Muscle layer of duodenum (tissue), 2 donors: ENCODE data around the gene BAIAP2.

ENCODE experiments used
- H3K27ac ChIP-seq: one replicate; pipeline ENCODE4 v1.7.0; 2013; ENCODE audit warnings: mild to moderate bottlenecking, low read length
- H3K27me3 ChIP-seq: one replicate; pipeline ENCODE4 v1.7.0; 2013; ENCODE audit warnings: low read depth, mild to moderate bottlenecking, control low read depth, low read length
- H3K36me3 ChIP-seq, 2 donors: one replicate each; pipeline ENCODE4 v1.7.0; 2013; ENCODE audit warnings: low read length in 2 of 2, control low read depth in 1 of 2, mild to moderate bottlenecking in 1 of 2; ENCODE audit not compliant: insufficient read depth in 2 of 2, control insufficient read depth in 1 of 2
- H3K4me1 ChIP-seq, 2 donors: one replicate each; pipeline ENCODE4 v1.7.0; 2013; ENCODE audit warnings: low read length in 2 of 2, mild to moderate bottlenecking in 2 of 2, control low read depth in 1 of 2, moderate library complexity in 1 of 2; ENCODE audit not compliant: insufficient read depth in 2 of 2, control insufficient read depth in 1 of 2
- H3K4me3 ChIP-seq, 2 donors: one replicate each; pipeline ENCODE4 v1.7.0; 2013; ENCODE audit warnings: low read length in 2 of 2, low read depth in 1 of 2, mild to moderate bottlenecking in 1 of 2
- H3K9me3 ChIP-seq, 2 donors: one replicate each; pipeline ENCODE4 v1.7.0; 2013; ENCODE audit warnings: low read length in 2 of 2, control low read depth in 1 of 2, mild to moderate bottlenecking in 1 of 2; ENCODE audit not compliant: control insufficient read depth in 1 of 2
- donor health status: healthy.

BAIAP2 gene

DNA sequence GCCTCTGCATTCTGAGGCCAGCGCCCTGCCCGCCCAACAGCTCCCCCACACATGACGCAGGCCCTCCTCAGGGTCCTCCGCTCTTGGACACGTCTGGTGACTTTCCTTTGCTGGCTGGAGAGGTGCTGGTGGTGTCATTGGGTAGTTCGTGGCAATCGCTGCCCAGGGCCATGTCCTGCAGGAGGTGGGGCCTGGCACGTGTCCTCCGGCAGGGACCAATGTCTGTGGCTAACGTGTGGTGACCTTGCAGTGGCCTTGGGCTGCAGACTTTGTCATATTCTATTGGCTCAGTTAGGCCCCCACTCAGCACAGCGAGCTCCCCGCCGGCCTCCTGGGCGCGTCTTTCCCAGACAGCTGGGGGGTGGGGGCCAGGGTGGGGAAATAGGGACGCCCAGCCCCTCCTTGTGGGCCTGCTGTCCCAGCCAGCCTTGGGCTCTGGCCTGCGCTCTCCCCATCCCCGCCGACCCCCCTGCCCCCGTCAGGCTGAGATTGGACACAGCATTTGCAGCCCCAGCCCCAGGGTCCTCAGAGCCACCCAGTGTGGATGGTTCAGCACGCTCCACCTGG, 78.3 kb downstream of the BAIAP2 start:
- Histone ChIP-seq H3K4me3 (no peak overlapping the region), H3K27me3 (no peaks in the 10 kb centered on the region), H3K36me3 (peaks cover 0 to 48% of the 10 kb centered on the region in 2 donors), H3K9me3 (no peaks in the 10 kb centered on the region), H3K4me1 (peaks cover 0 to 5% of the 10 kb centered on the region in 2 donors), H3K27ac (no peak overlapping the region)

DNA sequence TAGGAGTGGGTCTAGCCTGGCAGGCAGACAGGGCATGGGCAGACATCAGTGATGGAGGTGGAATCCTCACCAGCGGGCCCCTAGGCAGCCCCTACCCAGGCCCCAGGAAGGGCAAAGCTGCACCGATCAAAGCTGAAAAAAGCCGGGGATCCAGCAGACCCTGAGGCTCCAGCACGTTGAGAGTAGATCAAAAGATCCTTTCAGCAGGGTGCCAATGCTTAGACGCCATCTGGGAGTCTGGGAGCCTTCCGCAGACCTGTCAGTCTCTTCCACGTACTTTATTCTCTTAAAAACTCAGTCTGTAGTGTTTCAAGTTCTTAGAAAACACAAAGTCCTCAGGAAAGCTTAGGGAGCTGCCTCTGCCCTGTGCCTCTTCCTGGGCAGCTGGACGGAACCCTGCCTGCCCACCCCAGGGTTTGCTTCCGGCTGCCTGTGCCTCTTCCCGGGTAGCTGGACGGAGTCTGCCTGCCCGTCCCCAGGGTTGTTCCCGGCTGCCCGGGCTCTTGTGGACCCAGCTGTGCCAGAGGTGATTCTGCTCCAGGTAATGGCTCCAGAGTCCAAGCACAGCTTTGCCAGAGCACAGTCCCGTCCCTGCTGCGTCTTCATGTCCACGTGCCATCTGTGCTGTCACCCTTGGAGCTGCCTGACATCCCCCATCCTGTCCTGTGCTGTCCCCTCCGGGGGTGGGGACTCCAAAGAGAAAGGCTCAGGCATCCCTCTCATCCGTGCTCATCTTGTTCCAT, 79.6 kb downstream of the BAIAP2 start:
- Histone ChIP-seq H3K9me3 (no peaks in the 10 kb centered on the region), H3K27me3 (no peaks in the 10 kb centered on the region), H3K4me3 (no peak overlapping the region), H3K4me1 (peaks cover 0 to 16% of the 10 kb centered on the region in 2 donors), H3K36me3 (peaks cover 0 to 41% of the 10 kb centered on the region in 2 donors), H3K27ac (no peak overlapping the region)

DNA sequence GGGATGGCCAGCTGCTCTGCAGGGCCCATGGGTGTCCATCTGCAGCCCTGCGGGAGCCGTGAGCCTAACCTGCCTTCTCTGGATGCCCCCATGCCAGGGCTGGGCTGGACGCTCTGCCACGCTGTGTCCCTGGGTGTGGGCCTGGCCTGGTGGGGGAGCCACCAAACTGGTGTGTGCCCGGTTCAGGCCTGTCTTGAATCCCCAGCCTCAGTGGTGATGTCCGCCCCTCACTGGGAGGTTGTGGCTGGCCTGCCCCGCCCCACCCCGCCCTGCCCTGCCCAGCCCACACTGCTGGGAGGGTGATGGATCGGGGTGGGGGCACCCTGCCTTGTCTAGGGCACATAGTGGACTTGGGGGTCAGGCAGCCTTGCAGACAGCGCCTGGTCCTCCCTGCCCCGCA, 80.3 kb downstream of the BAIAP2 start:
- Histone ChIP-seq H3K4me3 (no peak overlapping the region), H3K27me3 (no peaks in the 10 kb centered on the region), H3K9me3 (no peaks in the 10 kb centered on the region), H3K27ac (no peak overlapping the region), H3K4me1 (peaks cover 0 to 16% of the 10 kb centered on the region in 2 donors), H3K36me3 (peaks cover 0 to 34% of the 10 kb centered on the region in 2 donors)

DNA sequence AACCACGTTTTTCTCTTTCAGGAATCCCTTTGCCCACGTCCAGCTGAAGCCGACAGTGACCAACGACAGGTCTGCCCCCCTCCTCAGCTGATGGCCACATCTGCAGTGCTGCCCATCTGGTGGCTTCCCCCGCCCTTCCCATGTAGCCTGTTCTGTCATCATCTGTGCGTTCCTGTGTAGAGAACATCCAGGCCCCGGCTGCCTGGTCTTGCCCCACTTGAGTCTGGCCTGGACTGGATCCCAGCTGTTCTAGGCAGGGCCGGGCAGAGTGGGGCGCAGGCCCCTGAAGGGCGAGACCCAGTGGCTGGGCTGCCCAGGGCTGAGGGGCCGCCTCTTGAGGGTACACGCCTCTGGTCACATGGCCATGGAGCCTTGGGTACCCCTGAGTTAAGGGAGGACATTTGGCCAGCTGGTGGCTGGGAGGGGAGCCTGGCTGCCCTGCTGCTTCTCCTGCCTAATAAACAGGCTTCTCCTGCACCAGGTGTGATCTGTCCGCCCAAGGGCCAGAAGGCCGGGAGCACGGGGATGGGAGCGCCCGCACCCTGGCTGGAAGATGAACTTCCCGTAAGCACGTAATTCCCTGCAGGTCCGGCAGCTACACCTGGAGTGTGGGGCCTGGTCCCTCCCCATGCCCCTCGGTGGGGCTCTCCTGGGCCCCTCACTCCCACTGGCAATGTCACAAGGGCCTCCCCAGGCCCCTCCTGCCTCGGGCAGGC, 81.0 kb downstream of the BAIAP2 start:
- Histone ChIP-seq H3K36me3 (peaks cover 0 to 27% of the 10 kb centered on the region in 2 donors), H3K27ac (no peak overlapping the region)

GRCh38 chr17:81116704-81117103, 81.8 kb downstream of the BAIAP2 start:
- no peaks in the 10 kb centered on the region for H3K27me3 ChIP-seq
- H3K36me3 ChIP-seq: peaks cover 0 to 23% of the 10 kb centered on the region in 2 donors
- no peak overlapping the region for H3K27ac ChIP-seq
- H3K9me3 ChIP-seq: no peaks in the 10 kb centered on the region
- no peak overlapping the region for H3K4me3 ChIP-seq
- peaks cover 0 to 16% of the 10 kb centered on the region in 2 donors for H3K4me1 ChIP-seq

More for the DNA sequence above, 81.0 kb downstream of the BAIAP2 start:
- Histone ChIP-seq H3K9me3 (no peaks in the 10 kb centered on the region), H3K4me1 (peaks cover 0 to 16% of the 10 kb centered on the region in 2 donors), H3K27me3 (no peaks in the 10 kb centered on the region), H3K4me3 (no peak overlapping the region)

DNA sequence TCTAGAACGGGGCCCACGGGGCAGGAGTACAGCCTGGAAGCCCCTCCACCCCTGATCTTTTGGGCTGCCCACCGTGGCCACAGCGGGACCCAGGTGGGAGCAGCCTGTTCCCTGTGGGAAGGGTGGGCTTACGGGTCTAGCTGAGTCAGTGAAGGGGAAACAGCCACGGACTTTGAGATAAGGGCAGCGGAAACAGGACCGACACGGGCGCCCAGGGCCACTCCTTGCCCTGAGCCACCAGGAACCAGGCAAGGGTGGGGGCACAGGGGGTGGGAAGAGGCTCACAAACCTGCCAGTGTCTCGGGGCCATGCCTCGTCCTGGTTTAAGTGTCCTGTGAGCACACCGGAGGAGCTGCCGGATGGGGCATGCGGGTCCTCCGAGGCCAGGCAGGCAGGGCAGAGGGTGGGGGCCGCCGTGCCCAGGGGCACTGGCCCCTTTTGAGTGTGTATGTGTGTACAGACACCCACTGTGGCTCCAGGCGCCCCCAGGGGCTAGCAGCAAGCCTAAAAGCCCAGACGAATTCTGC, 82.8 kb downstream of the BAIAP2 start:
- no peaks in the 10 kb centered on the region for H3K9me3 ChIP-seq

DNA sequence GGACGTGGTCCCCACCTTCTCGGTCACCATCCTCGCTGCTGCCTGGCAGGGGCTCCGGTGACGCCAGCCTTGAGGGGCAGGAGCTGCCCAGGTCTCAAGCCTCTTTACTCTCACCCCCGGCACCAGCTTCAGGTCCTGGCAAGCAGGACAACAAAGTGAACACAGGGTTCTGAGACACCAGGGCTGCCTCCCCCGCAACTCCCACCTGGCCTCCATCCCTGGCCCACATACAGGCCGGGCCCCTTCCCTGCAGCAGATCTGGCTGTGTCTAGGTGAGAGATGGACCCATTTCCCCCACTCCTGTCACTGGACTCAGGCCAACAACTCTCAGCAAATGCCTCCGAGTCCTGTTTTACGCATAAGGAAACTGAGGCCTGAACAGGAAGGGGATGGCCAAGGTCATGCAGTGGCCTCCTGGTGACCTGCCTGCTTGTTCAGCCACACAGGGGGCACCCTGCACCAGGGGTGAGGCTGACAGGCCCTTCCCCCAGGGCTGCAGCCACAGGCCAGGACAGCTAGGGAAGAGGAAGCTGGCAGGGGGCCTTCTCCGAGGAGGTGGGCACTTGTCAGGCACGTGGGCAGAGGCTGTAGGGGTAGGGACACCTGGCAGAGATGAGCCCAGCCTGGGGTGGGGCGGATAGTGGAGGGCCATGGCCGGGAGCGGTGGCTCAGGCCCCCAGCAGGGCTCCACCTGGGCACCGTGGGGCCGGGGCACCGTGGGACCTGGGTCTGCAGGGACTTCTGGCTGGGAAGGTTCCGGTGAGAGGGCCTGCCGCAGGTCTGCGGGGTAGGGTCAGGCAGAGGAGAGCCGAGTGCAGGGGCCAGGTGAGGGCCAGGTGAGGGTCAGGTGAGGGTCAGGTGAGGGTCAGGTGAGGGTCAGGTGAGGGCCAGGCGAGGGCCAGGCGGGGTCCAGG, 83.6 kb downstream of the BAIAP2 start:
- Histone ChIP-seq H3K27me3 (no peaks in the 10 kb centered on the region), H3K4me1 (peaks cover 0 to 16% of the 10 kb centered on the region in 2 donors), H3K27ac (no peak overlapping the region), H3K36me3 (peaks cover 0 to 15% of the 10 kb centered on the region in 2 donors), H3K9me3 (no peaks in the 10 kb centered on the region), H3K4me3 (peak overlapping the region in 1 of 2 donors; percentile 32)

More for the DNA sequence above, 82.8 kb downstream of the BAIAP2 start:
- Histone ChIP-seq H3K36me3 (peaks cover 0 to 15% of the 10 kb centered on the region in 2 donors), H3K4me3 (no peak overlapping the region), H3K27me3 (no peaks in the 10 kb centered on the region), H3K4me1 (peaks cover 0 to 16% of the 10 kb centered on the region in 2 donors), H3K27ac (no peak overlapping the region)

GRCh38 chr17:81119223-81120148, 84.5 kb downstream of the BAIAP2 start:
- peak overlapping the region in 1 of 2 donors; percentile 32 for H3K4me3 ChIP-seq
- peaks cover 0 to 16% of the 10 kb centered on the region in 2 donors for H3K4me1 ChIP-seq
- no peaks in the 10 kb centered on the region for H3K9me3 ChIP-seq
- no peak overlapping the region for H3K27ac ChIP-seq
- no peaks in the 10 kb centered on the region for H3K27me3 ChIP-seq
- H3K36me3 ChIP-seq: peaks cover 0 to 15% of the 10 kb centered on the region in 2 donors

DNA sequence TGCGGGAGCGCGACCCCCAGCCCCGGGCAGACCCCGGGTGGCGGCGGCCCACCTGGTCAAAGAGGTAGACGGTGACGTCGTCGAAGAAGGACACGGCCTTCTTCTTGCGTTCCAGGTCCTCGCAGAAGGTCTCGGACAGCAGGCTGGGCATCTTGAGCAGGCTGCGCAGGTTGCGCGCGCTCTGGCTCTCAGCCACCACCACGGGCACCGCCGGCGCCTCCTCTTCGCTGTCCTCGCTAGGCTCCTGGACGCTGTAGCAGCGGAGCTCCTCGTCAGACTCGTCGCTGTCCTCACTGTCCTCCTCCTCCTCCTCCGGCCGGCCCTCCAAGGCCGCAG, 85.2 kb downstream of the BAIAP2 start:
- peaks cover 0 to 16% of the 10 kb centered on the region in 2 donors for H3K4me1 ChIP-seq
- peaks cover 0 to 15% of the 10 kb centered on the region in 2 donors for H3K36me3 ChIP-seq
- no peak overlapping the region for H3K27ac ChIP-seq
- H3K4me3 ChIP-seq: no peak overlapping the region
- H3K27me3 ChIP-seq: no peaks in the 10 kb centered on the region
- H3K9me3 ChIP-seq: no peaks in the 10 kb centered on the region
